ENCODE measurements around the gene PLD1.

Gene PLD1

GRCh38 chr3:171789759-171790505, 20.4 kb downstream of the PLD1 start:
- TF ChIP-seq POLR2AphosphoS5 (IDR thresholded peaks at IDR 0.05; ENCODE audit: low read depth) (no peak), SPI1 (IDR thresholded peaks at IDR 0.05; ENCODE audit: borderline replicate concordance, low read depth) (no peak; the same call in 1 of the 2 replicates), REST (IDR thresholded peaks at IDR 0.05; ENCODE audit: insufficient replicate concordance, low read depth) (no peak), GABPA (IDR thresholded peaks at IDR 0.05; ENCODE audit: low read depth) (no peak)
- TF ChIP-seq, protein P1, sequence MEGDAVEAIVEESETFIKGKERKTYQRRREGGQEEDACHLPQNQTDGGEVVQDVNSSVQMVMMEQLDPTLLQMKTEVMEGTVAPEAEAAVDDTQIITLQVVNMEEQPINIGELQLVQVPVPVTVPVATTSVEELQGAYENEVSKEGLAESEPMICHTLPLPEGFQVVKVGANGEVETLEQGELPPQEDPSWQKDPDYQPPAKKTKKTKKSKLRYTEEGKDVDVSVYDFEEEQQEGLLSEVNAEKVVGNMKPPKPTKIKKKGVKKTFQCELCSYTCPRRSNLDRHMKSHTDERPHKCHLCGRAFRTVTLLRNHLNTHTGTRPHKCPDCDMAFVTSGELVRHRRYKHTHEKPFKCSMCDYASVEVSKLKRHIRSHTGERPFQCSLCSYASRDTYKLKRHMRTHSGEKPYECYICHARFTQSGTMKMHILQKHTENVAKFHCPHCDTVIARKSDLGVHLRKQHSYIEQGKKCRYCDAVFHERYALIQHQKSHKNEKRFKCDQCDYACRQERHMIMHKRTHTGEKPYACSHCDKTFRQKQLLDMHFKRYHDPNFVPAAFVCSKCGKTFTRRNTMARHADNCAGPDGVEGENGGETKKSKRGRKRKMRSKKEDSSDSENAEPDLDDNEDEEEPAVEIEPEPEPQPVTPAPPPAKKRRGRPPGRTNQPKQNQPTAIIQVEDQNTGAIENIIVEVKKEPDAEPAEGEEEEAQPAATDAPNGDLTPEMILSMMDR (IDR thresholded peaks at IDR 0.05; ENCODE audit: insufficient read depth, low read length): no peak
- no peak for DNase-seq (ENCODE audit: low read depth in 1 of 2, low spot score in 1 of 2)
- H3K27ac ChIP-seq (replicated peaks): no peak overlapping the region

GRCh38 chr3:171788546-171789351, 21.5 kb downstream of the PLD1 start:
- no peak overlapping the region for H3K27ac ChIP-seq (replicated peaks)
- TF ChIP-seq POLR2AphosphoS5 (IDR thresholded peaks at IDR 0.05; ENCODE audit: low read depth): no peak
- TF ChIP-seq, protein P1 (IDR thresholded peaks at IDR 0.05; ENCODE audit: insufficient read depth, low read length): no peak
- no peak for TF ChIP-seq REST (IDR thresholded peaks at IDR 0.05; ENCODE audit: insufficient replicate concordance, low read depth)
- no peak for TF ChIP-seq GABPA (IDR thresholded peaks at IDR 0.05; ENCODE audit: low read depth)
- no peak for TF ChIP-seq SPI1 (IDR thresholded peaks at IDR 0.05; ENCODE audit: borderline replicate concordance, low read depth)
- H3K4me3 ChIP-seq (replicated peaks; ENCODE audit: insufficient read depth, low read length): no peak overlapping the region
- H3K27me3 ChIP-seq (ENCODE audit: insufficient read depth, poor library complexity, severe bottlenecking): no peaks in the 10 kb centered on the region
- DNase-seq (ENCODE audit: low read depth in 1 of 2, low spot score in 1 of 2): no peak

More at GRCh38 chr3:171789759-171790505, 20.4 kb downstream of the PLD1 start:
- Histone ChIP-seq H3K27me3 (ENCODE audit: insufficient read depth, poor library complexity, severe bottlenecking) (no peaks in the 10 kb centered on the region), H3K4me3 (replicated peaks; ENCODE audit: insufficient read depth, low read length) (no peak overlapping the region)

- TF ChIP-seq SPI1 (IDR thresholded peaks at IDR 0.05; ENCODE audit: borderline replicate concordance, low read depth) (no peak), GABPA (IDR thresholded peaks at IDR 0.05; ENCODE audit: low read depth) (no peak), POLR2AphosphoS5 (IDR thresholded peaks at IDR 0.05; ENCODE audit: low read depth) (no peak), REST (IDR thresholded peaks at IDR 0.05; ENCODE audit: insufficient replicate concordance, low read depth) (no peak)
- TF ChIP-seq, protein P1 (IDR thresholded peaks at IDR 0.05; ENCODE audit: insufficient read depth, low read length): no peak
- Histone ChIP-seq H3K27ac (replicated peaks) (no peak overlapping the region), H3K4me3 (replicated peaks; ENCODE audit: insufficient read depth, low read length) (no peak overlapping the region), H3K27me3 (ENCODE audit: insufficient read depth, poor library complexity, severe bottlenecking) (no peaks in the 10 kb centered on the region)
- no peak for DNase-seq (ENCODE audit: low read depth in 1 of 2, low spot score in 1 of 2)
Measured at GRCh38 chr3:171786997-171787396, 23.3 kb downstream of the PLD1 start.

All from HL-60 (cell line).